HEK293 (cell line): ENCODE results near the gene EZH2.

Experiments
- BCL11B ChIP-seq: fragments of 450-650 bp; formaldehyde crosslinking; IDR thresholded peaks from 2 replicates; pipeline ENCODE4 v1.5.1; 2016; ENCODE audit warnings: low read depth, missing biosample characterization, missing genetic modification characterization
- EGR2 ChIP-seq: fragments of 450-650 bp; formaldehyde crosslinking; IDR thresholded peaks from 2 replicates; pipeline ENCODE4 v1.5.1; 2016; ENCODE audit warnings: low read depth, missing biosample characterization, missing genetic modification characterization
- GLI4 ChIP-seq: fragments of 450-650 bp; formaldehyde crosslinking; IDR thresholded peaks from 2 replicates; pipeline ENCODE4 v1.5.1; 2016; ENCODE audit warnings: missing biosample characterization, missing genetic modification characterization
- HOXD13 ChIP-seq: sonication (generic); formaldehyde crosslinking; IDR thresholded peaks from 2 replicates; pipeline ENCODE4 v1.8.0; 2022; ENCODE audit warnings: missing genetic modification reagents, borderline replicate concordance
- KLF1 ChIP-seq: fragments of 450-650 bp; formaldehyde crosslinking; IDR thresholded peaks from 2 replicates; pipeline ENCODE4 v1.5.1; 2016; ENCODE audit warnings: missing biosample characterization, missing genetic modification characterization
- SCRT1 ChIP-seq: fragments of 450-650 bp; formaldehyde crosslinking; IDR thresholded peaks from 2 replicates; pipeline ENCODE4 v1.5.1; 2016; ENCODE audit warnings: missing biosample characterization, missing genetic modification characterization, borderline replicate concordance
- ZBTB17 ChIP-seq: fragments of 450-650 bp; formaldehyde crosslinking; IDR thresholded peaks from 2 replicates; pipeline ENCODE4 v1.5.1; 2016; ENCODE audit warnings: missing biosample characterization, missing genetic modification characterization
- ZBTB21 ChIP-seq: fragments of 450-650 bp; formaldehyde crosslinking; IDR thresholded peaks from 2 replicates; pipeline ENCODE4 v1.5.1; 2017; ENCODE audit warnings: missing biosample characterization, missing genetic modification characterization
- ZNF140 ChIP-seq: fragments of 450-650 bp; formaldehyde crosslinking; IDR thresholded peaks from 2 replicates; pipeline ENCODE4 v1.5.1; 2016; ENCODE audit warnings: missing biosample characterization, missing genetic modification characterization
- ZNF169 ChIP-seq: fragments of 450-650 bp; formaldehyde crosslinking; IDR thresholded peaks from 2 replicates; pipeline ENCODE4 v1.5.1; 2016; ENCODE audit warnings: missing biosample characterization, missing genetic modification characterization
- ZNF2 ChIP-seq: fragments of 450-650 bp; formaldehyde crosslinking; IDR thresholded peaks from 2 replicates; pipeline ENCODE4 v1.5.1; 2016; ENCODE audit warnings: missing biosample characterization, missing genetic modification characterization
- ZNF24 ChIP-seq: fragments of 450-650 bp; formaldehyde crosslinking; IDR thresholded peaks from 2 replicates; pipeline ENCODE4 v1.5.1; 2016; ENCODE audit warnings: missing biosample characterization, missing genetic modification characterization
- ZNF248 ChIP-seq: fragments of 450-650 bp; formaldehyde crosslinking; IDR thresholded peaks from 2 replicates; pipeline ENCODE4 v1.5.1; 2017; ENCODE audit warnings: missing biosample characterization, missing genetic modification characterization
- ZNF266 ChIP-seq: fragments of 450-650 bp; formaldehyde crosslinking; IDR thresholded peaks from 2 replicates; pipeline ENCODE4 v1.5.1; 2016; ENCODE audit warnings: missing biosample characterization, missing genetic modification characterization, low read depth
- ZNF302 ChIP-seq: fragments of 450-650 bp; formaldehyde crosslinking; IDR thresholded peaks from 2 replicates; pipeline ENCODE4 v1.5.1; 2016; ENCODE audit warnings: missing biosample characterization, missing genetic modification characterization, low read depth
- ZNF366 ChIP-seq: fragments of 450-650 bp; formaldehyde crosslinking; conservative IDR thresholded peaks from 2 replicates; pipeline ENCODE4 v1.5.1; 2016; ENCODE audit warnings: missing biosample characterization, missing genetic modification characterization
- ZNF473 ChIP-seq: fragments of 450-650 bp; formaldehyde crosslinking; IDR thresholded peaks from 2 replicates; pipeline ENCODE4 v1.5.1; 2017; ENCODE audit warnings: missing biosample characterization, missing genetic modification characterization
- ZNF596 ChIP-seq: fragments of 450-650 bp; IDR thresholded peaks from 2 replicates; pipeline ENCODE4 v1.5.0; 2018; ENCODE audit warnings: missing biosample characterization, mild to moderate bottlenecking, missing genetic modification characterization, moderate library complexity
- ZNF747 ChIP-seq: fragments of 450-650 bp; formaldehyde crosslinking; IDR thresholded peaks from 2 replicates; pipeline ENCODE4 v1.5.1; 2016; ENCODE audit warnings: missing biosample characterization, missing genetic modification characterization
- ZSCAN23 ChIP-seq: fragments of 450-650 bp; formaldehyde crosslinking; IDR thresholded peaks from 2 replicates; pipeline ENCODE4 v1.5.1; 2016; ENCODE audit warnings: missing biosample characterization, missing genetic modification characterization
- TF ChIP-seq, protein P1 (sequence below): fragments of 450-650 bp; formaldehyde crosslinking; IDR thresholded peaks from 2 replicates; pipeline ENCODE4 v1.5.1; 2017; ENCODE audit warnings: missing biosample characterization, missing genetic modification characterization
- TF ChIP-seq, protein P2 (sequence below): fragments of 450-650 bp; formaldehyde crosslinking; IDR thresholded peaks from 2 replicates; pipeline ENCODE4 v1.5.1; 2016; ENCODE audit warnings: missing biosample characterization, missing genetic modification characterization
- TF ChIP-seq, protein P3 (sequence below): fragments of 450-650 bp; formaldehyde crosslinking; IDR thresholded peaks from 2 replicates; pipeline ENCODE4 v1.5.1; 2016; ENCODE audit warnings: missing biosample characterization, missing genetic modification characterization
- TF ChIP-seq, protein P4 (sequence below): fragments of 450-650 bp; formaldehyde crosslinking; IDR thresholded peaks from 2 replicates; pipeline ENCODE4 v1.5.0; 2017; ENCODE audit warnings: missing biosample characterization, missing genetic modification characterization, borderline replicate concordance
- TF ChIP-seq, protein P5 (sequence below): fragments of 450-650 bp; formaldehyde crosslinking; IDR thresholded peaks from 2 replicates; pipeline ENCODE4 v1.5.1; 2016; ENCODE audit warnings: missing biosample characterization, missing genetic modification characterization, low read depth
- TF ChIP-seq, protein P6 (sequence below): fragments of 450-650 bp; formaldehyde crosslinking; IDR thresholded peaks from 2 replicates; pipeline ENCODE4 v1.5.1; 2017; ENCODE audit warnings: missing biosample characterization, missing genetic modification characterization
- TF ChIP-seq, protein P7 (sequence below): fragments of 450-650 bp; formaldehyde crosslinking; IDR thresholded peaks from 2 replicates; pipeline ENCODE4; 2016; ENCODE audit warnings: missing biosample characterization, missing genetic modification characterization

EZH2 gene

DNA sequence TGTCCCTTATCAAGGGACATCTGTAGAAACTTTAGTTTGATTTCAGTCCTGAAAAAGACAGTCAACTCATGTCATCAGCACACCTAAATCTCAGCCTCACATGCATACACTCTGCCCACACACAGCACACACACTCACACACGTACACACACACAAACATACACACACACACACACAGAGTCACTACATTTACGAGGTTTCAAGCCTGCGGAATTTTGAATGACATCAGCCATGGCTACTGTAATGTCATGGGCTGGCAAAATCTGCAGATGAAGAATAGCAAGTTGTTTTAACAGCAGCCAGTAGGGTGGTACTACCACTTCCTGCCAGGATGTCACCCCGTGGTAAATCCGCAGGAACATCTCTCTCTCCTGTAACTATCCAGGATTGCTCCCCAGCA lies 37.1 kb upstream of the EZH2 start (continued):
- TF ChIP-seq, protein P1, sequence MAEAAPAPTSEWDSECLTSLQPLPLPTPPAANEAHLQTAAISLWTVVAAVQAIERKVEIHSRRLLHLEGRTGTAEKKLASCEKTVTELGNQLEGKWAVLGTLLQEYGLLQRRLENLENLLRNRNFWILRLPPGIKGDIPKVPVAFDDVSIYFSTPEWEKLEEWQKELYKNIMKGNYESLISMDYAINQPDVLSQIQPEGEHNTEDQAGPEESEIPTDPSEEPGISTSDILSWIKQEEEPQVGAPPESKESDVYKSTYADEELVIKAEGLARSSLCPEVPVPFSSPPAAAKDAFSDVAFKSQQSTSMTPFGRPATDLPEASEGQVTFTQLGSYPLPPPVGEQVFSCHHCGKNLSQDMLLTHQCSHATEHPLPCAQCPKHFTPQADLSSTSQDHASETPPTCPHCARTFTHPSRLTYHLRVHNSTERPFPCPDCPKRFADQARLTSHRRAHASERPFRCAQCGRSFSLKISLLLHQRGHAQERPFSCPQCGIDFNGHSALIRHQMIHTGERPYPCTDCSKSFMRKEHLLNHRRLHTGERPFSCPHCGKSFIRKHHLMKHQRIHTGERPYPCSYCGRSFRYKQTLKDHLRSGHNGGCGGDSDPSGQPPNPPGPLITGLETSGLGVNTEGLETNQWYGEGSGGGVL (tag by site-specific recombination), result peak; percentile 95
- peak; percentile 52; the same call in 1 of the 2 replicates for TF ChIP-seq ZSCAN23 (tag by site-specific recombination)
- peak; percentile 80 for TF ChIP-seq ZNF24 (tag by site-specific recombination)
- peak; percentile 75 for TF ChIP-seq ZNF366 (tag by site-specific recombination)
- peak; percentile 96 for TF ChIP-seq ZNF473
- TF ChIP-seq HOXD13 (CRISPR knock-in tag), result peak; percentile 91
- no peak for TF ChIP-seq ZNF140 (tag by site-specific recombination)
- peak; percentile 89 for TF ChIP-seq ZNF248 (tag by site-specific recombination)
- TF ChIP-seq ZNF596 (tag by site-specific recombination), result no peak
- TF ChIP-seq, protein P2, sequence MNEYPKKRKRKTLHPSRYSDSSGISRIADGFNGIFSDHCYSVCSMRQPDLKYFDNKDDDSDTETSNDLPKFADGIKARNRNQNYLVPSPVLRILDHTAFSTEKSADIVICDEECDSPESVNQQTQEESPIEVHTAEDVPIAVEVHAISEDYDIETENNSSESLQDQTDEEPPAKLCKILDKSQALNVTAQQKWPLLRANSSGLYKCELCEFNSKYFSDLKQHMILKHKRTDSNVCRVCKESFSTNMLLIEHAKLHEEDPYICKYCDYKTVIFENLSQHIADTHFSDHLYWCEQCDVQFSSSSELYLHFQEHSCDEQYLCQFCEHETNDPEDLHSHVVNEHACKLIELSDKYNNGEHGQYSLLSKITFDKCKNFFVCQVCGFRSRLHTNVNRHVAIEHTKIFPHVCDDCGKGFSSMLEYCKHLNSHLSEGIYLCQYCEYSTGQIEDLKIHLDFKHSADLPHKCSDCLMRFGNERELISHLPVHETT (tag by site-specific recombination), result peak; percentile 56; the same call in 1 of the 2 replicates
- TF ChIP-seq ZBTB21 (tag by site-specific recombination), result peak; percentile 90
- 0 out of 2 replicates have a peak, but pooled peaks have one; percentile 21 for TF ChIP-seq ZBTB17 (tag by site-specific recombination)
- 0 out of 2 replicates have a peak, but pooled peaks have one; percentile 30 for TF ChIP-seq GLI4 (tag by site-specific recombination)
- TF ChIP-seq, protein P3, sequence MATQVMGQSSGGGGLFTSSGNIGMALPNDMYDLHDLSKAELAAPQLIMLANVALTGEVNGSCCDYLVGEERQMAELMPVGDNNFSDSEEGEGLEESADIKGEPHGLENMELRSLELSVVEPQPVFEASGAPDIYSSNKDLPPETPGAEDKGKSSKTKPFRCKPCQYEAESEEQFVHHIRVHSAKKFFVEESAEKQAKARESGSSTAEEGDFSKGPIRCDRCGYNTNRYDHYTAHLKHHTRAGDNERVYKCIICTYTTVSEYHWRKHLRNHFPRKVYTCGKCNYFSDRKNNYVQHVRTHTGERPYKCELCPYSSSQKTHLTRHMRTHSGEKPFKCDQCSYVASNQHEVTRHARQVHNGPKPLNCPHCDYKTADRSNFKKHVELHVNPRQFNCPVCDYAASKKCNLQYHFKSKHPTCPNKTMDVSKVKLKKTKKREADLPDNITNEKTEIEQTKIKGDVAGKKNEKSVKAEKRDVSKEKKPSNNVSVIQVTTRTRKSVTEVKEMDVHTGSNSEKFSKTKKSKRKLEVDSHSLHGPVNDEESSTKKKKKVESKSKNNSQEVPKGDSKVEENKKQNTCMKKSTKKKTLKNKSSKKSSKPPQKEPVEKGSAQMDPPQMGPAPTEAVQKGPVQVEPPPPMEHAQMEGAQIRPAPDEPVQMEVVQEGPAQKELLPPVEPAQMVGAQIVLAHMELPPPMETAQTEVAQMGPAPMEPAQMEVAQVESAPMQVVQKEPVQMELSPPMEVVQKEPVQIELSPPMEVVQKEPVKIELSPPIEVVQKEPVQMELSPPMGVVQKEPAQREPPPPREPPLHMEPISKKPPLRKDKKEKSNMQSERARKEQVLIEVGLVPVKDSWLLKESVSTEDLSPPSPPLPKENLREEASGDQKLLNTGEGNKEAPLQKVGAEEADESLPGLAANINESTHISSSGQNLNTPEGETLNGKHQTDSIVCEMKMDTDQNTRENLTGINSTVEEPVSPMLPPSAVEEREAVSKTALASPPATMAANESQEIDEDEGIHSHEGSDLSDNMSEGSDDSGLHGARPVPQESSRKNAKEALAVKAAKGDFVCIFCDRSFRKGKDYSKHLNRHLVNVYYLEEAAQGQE (tag by site-specific recombination), result no peak
- peak; percentile 66; the same call in 1 of the 2 replicates for TF ChIP-seq BCL11B
- TF ChIP-seq, protein P4, sequence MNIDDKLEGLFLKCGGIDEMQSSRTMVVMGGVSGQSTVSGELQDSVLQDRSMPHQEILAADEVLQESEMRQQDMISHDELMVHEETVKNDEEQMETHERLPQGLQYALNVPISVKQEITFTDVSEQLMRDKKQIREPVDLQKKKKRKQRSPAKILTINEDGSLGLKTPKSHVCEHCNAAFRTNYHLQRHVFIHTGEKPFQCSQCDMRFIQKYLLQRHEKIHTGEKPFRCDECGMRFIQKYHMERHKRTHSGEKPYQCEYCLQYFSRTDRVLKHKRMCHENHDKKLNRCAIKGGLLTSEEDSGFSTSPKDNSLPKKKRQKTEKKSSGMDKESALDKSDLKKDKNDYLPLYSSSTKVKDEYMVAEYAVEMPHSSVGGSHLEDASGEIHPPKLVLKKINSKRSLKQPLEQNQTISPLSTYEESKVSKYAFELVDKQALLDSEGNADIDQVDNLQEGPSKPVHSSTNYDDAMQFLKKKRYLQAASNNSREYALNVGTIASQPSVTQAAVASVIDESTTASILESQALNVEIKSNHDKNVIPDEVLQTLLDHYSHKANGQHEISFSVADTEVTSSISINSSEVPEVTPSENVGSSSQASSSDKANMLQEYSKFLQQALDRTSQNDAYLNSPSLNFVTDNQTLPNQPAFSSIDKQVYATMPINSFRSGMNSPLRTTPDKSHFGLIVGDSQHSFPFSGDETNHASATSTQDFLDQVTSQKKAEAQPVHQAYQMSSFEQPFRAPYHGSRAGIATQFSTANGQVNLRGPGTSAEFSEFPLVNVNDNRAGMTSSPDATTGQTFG (tag by site-specific recombination), result 0 out of 2 replicates have a peak, but pooled peaks have one; percentile 72
- TF ChIP-seq, protein P5, sequence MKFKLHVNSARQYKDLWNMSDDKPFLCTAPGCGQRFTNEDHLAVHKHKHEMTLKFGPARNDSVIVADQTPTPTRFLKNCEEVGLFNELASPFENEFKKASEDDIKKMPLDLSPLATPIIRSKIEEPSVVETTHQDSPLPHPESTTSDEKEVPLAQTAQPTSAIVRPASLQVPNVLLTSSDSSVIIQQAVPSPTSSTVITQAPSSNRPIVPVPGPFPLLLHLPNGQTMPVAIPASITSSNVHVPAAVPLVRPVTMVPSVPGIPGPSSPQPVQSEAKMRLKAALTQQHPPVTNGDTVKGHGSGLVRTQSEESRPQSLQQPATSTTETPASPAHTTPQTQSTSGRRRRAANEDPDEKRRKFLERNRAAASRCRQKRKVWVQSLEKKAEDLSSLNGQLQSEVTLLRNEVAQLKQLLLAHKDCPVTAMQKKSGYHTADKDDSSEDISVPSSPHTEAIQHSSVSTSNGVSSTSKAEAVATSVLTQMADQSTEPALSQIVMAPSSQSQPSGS (tag by site-specific recombination), result peak; percentile 91
- TF ChIP-seq ZNF169, result peak; percentile 78; the same call in 1 of the 2 replicates
- peak; percentile 75 for TF ChIP-seq EGR2 (tag by site-specific recombination)
- peak; percentile 46; the same call in 1 of the 2 replicates for TF ChIP-seq SCRT1 (tag by site-specific recombination)
- TF ChIP-seq, protein P6, sequence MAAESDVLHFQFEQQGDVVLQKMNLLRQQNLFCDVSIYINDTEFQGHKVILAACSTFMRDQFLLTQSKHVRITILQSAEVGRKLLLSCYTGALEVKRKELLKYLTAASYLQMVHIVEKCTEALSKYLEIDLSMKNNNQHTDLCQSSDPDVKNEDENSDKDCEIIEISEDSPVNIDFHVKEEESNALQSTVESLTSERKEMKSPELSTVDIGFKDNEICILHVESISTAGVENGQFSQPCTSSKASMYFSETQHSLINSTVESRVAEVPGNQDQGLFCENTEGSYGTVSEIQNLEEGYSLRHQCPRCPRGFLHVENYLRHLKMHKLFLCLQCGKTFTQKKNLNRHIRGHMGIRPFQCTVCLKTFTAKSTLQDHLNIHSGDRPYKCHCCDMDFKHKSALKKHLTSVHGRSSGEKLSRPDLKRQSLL, result no peak
- TF ChIP-seq, protein P7, sequence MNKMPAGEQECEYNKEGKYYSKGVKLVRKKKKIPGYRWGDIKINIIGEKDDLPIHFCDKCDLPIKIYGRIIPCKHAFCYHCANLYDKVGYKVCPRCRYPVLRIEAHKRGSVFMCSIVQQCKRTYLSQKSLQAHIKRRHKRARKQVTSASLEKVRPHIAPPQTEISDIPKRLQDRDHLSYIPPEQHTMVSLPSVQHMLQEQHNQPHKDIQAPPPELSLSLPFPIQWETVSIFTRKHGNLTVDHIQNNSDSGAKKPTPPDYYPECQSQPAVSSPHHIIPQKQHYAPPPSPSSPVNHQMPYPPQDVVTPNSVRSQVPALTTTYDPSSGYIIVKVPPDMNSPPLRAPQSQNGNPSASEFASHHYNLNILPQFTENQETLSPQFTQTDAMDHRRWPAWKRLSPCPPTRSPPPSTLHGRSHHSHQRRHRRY (tag by site-specific recombination), result peak; percentile 59; the same call in 1 of the 2 replicates
- TF ChIP-seq KLF1, result no peak
- 0 out of 2 replicates have a peak, but pooled peaks have one; percentile 39 for TF ChIP-seq ZNF266 (tag by site-specific recombination)
- TF ChIP-seq ZNF302 (tag by site-specific recombination), result 0 out of 2 replicates have a peak, but pooled peaks have one; percentile 53
- peak; percentile 98 for TF ChIP-seq ZNF747 (tag by site-specific recombination)
- peak; percentile 78; the same call in 1 of the 2 replicates for TF ChIP-seq ZNF2 (tag by site-specific recombination)
